ENCODE measurements around the gene ZDHHC11B.
"Not testable (repeated sequence)": the region's sequence is repeated elsewhere in the genome, so short reads cannot be mapped to it uniquely, and the experiment has no call there.

ZDHHC11B gene

GRCh38 chr5:763998-764781 is 20.3 kb downstream of the ZDHHC11B start:
- no peak for TF ChIP-seq CTCF (IDR thresholded peaks at IDR 0.05; ENCODE audit: low read depth, low read length)
- no peak for TF ChIP-seq POLR2A (IDR thresholded peaks at IDR 0.05; ENCODE audit: extremely low read depth, insufficient read length)
- no peak for TF ChIP-seq MYC (IDR thresholded peaks at IDR 0.05; ENCODE audit: low read depth, low read length)
- TF ChIP-seq MAX (IDR thresholded peaks at IDR 0.05; ENCODE audit: low read depth, low read length) = no peak
- H3K4me3 ChIP-seq (ENCODE audit: low read depth, low read length) = no peak overlapping the region
- no peak for DNase-seq (ENCODE audit: low read depth)

GRCh38 chr5:763397-763796 is 21.1 kb downstream of the ZDHHC11B start:
- no peak overlapping the region for H3K4me3 ChIP-seq (ENCODE audit: low read depth, low read length)
- TF ChIP-seq MYC (IDR thresholded peaks at IDR 0.05; ENCODE audit: low read depth, low read length) (no peak), CTCF (IDR thresholded peaks at IDR 0.05; ENCODE audit: low read depth, low read length) (no peak), MAX (IDR thresholded peaks at IDR 0.05; ENCODE audit: low read depth, low read length) (no peak; the same call in 1 of the 2 replicates), POLR2A (IDR thresholded peaks at IDR 0.05; ENCODE audit: extremely low read depth, insufficient read length) (no peak)
- DNase-seq (ENCODE audit: low read depth) = no peak

GRCh38 chr5:762996-763395 is 21.5 kb downstream of the ZDHHC11B start:
- DNase-seq (ENCODE audit: low read depth); H3K4me3 ChIP-seq (ENCODE audit: low read depth, low read length): not testable (repeated sequence)

GRCh38 chr5:761854-762710 is 22.4 kb downstream of the ZDHHC11B start:
- no peak overlapping the region for H3K4me3 ChIP-seq (ENCODE audit: low read depth, low read length)
- DNase-seq (ENCODE audit: low read depth) = no peak
- TF ChIP-seq MYC (IDR thresholded peaks at IDR 0.05; ENCODE audit: low read depth, low read length) = no peak
- TF ChIP-seq MAX (IDR thresholded peaks at IDR 0.05; ENCODE audit: low read depth, low read length) = no peak
- no peak for TF ChIP-seq POLR2A (IDR thresholded peaks at IDR 0.05; ENCODE audit: extremely low read depth, insufficient read length)
- no peak for TF ChIP-seq CTCF (IDR thresholded peaks at IDR 0.05; ENCODE audit: low read depth, low read length)

GRCh38 chr5:761059-761771 is 23.3 kb downstream of the ZDHHC11B start:
- DNase-seq (ENCODE audit: low read depth) = no peak
- no peak overlapping the region for H3K4me3 ChIP-seq (ENCODE audit: low read depth, low read length)
- no peak for TF ChIP-seq MYC (IDR thresholded peaks at IDR 0.05; ENCODE audit: low read depth, low read length)
- TF ChIP-seq MAX (IDR thresholded peaks at IDR 0.05; ENCODE audit: low read depth, low read length) = no peak; the same call in 1 of the 2 replicates
- TF ChIP-seq CTCF (IDR thresholded peaks at IDR 0.05; ENCODE audit: low read depth, low read length) = no peak
- no peak for TF ChIP-seq POLR2A (IDR thresholded peaks at IDR 0.05; ENCODE audit: extremely low read depth, insufficient read length)

All from NB4 (cell line).